ENCODE measurements around the gene PRSS33. TPM values are rescaled to one million over a fixed set of nuclear protein-coding genes. Genes with fewer than 3 reads are reported as not detected.

The PRSS33 gene
- total RNA-seq, 1 experiment from 2014 or later = not detected

DNA sequence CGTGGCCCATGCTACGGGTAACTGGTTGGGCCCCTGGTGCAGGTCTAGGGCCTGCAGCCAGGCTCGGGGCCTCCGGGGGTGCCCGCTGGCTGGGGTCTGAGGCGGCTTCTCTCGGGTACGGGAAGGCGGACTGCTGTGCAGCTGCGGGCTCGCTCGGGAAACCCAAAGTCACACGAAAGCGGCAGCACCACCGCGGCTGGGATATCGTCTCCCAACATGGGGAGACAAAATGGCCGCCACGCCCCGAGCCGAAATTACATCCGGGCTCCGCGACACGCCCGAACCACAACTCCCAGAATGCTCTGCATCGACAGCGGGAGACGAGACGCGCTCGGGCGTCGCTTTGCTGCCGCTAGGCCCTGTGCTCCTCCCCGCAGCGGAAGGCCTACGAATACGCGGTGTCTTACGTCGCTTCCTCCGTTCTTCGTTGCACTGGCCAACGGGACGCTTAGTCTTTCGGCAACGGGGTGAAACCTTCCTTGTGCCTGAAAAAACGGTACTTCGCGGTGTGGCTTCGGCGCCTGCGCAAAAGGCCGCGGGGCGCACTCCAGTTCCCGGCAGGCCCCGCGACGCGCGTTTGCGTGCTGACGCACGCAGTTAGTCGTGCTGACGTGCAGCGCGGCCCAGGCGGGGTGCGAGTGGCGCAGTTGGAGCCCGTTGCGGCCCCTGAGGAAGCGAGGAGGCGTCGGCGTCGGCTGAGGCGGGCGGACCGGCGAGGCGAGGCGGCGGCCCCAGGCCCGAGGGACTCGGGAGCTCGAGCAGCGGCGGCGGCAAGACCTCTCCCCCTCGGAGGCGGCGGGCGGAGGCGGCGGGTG, 35.1 kb downstream of the PRSS33 start, which contains the start of gene SRRM2:
TSS of gene SRRM2 (plus strand) at position 604 of the 815 bp plus-strand sequence. CDS start 3,727 bp downstream, outside the sequence.
- H2BK12ac ChIP-seq (ENCODE audit: insufficient read length, low read depth, low read length) = no peak within 1 kb of the TSS
- H3K4me1 Mint-ChIP-seq = peaks cover 38 to 43% of the 10 kb centered on the region in 2 experiments
- peaks cover 44 to 52% (median 51%) of the 10 kb centered on the region in 3 experiments for H3K36me3 Mint-ChIP-seq (ENCODE audit: insufficient read depth in 1 of 3, low read depth in 3 of 3)
- peak within 1 kb of the TSS; percentile 96 for H3K9ac ChIP-seq (ENCODE audit: extremely low read depth, insufficient read length, low read length)
- no peaks in the 10 kb centered on the region for H3K9me3 ChIP-seq (ENCODE audit: control insufficient read depth, low read depth, low read length)
- no CpG with 5 or more reads among the region's 99 CpGs for WGBS (ENCODE audit: extremely low coverage, insufficient read length, low lambda C conversion rate)
- peaks cover 5% of the 10 kb centered on the region for H3K79me1 ChIP-seq (ENCODE audit: insufficient read depth, low read depth, low read length, poor library complexity, severe bottlenecking)
- H2BK20ac ChIP-seq (ENCODE audit: low read depth, low read length, poor library complexity, severe bottlenecking) = no peak within 1 kb of the TSS
- no peak within 1 kb of the TSS for H3K23ac ChIP-seq (ENCODE audit: insufficient read length, low read depth, low read length)
- peak within 1 kb of the TSS; percentile 99 for H3K18ac ChIP-seq (ENCODE audit: insufficient read length, low read depth, low read length)
- peak within 1 kb of the TSS; percentile 99 to 100 (median 99) for H3K27ac Mint-ChIP-seq
- peak within 1 kb of the TSS; percentile 69 for H3K56ac ChIP-seq (ENCODE audit: insufficient read length, low read depth, low read length)
- H4K8ac ChIP-seq (replicated peaks; ENCODE audit: insufficient read length, low read depth, low read length) = peak within 1 kb of the TSS; percentile 86
- TF ChIP-seq, protein P1, sequence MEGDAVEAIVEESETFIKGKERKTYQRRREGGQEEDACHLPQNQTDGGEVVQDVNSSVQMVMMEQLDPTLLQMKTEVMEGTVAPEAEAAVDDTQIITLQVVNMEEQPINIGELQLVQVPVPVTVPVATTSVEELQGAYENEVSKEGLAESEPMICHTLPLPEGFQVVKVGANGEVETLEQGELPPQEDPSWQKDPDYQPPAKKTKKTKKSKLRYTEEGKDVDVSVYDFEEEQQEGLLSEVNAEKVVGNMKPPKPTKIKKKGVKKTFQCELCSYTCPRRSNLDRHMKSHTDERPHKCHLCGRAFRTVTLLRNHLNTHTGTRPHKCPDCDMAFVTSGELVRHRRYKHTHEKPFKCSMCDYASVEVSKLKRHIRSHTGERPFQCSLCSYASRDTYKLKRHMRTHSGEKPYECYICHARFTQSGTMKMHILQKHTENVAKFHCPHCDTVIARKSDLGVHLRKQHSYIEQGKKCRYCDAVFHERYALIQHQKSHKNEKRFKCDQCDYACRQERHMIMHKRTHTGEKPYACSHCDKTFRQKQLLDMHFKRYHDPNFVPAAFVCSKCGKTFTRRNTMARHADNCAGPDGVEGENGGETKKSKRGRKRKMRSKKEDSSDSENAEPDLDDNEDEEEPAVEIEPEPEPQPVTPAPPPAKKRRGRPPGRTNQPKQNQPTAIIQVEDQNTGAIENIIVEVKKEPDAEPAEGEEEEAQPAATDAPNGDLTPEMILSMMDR (conservative IDR thresholded peaks at IDR 0.05) = no peak
- H3K27ac ChIP-seq (ENCODE audit: insufficient read length, low read depth, low read length) = peak within 1 kb of the TSS; percentile 93
- peak within 1 kb of the TSS; percentile 92 for H2BK5ac ChIP-seq (ENCODE audit: insufficient read length, low read length)
- peaks cover 3% of the 10 kb centered on the region; the same call in 1 of the 2 replicates for H3K4me1 ChIP-seq (ENCODE audit: insufficient read depth, low read length)
- peaks cover 8% of the 10 kb centered on the region for H3K23me2 ChIP-seq (ENCODE audit: insufficient read length, low read depth, low read length, poor library complexity, severe bottlenecking)
- H4K91ac ChIP-seq (ENCODE audit: insufficient read length, low read depth, low read length) = peak within 1 kb of the TSS; percentile 6
- H3K4me2 ChIP-seq (ENCODE audit: insufficient read depth, insufficient read length, low read length) = peak within 1 kb of the TSS; percentile 96
- H2AK5ac ChIP-seq (ENCODE audit: insufficient read length, low read length) = peak within 1 kb of the TSS; percentile 52
- H3K27me3 ChIP-seq (ENCODE audit: insufficient read depth, low read length) = no peaks in the 10 kb centered on the region
- H3K9me3 Mint-ChIP-seq = peaks cover 0 to 3% of the 10 kb centered on the region in 2 experiments; a peak in 2 of 5 replicates
- H3K27me3 Mint-ChIP-seq (ENCODE audit: low read depth) = peaks cover 2% of the 10 kb centered on the region; the same call in 1 of the 2 replicates
- no peak within 1 kb of the TSS for H2BK120ac ChIP-seq (ENCODE audit: low read depth, low read length, poor library complexity, severe bottlenecking)
- no peaks in the 10 kb centered on the region for H4K20me1 ChIP-seq (ENCODE audit: control insufficient read depth, insufficient read depth, insufficient read length)
- H3K14ac ChIP-seq (ENCODE audit: insufficient read depth, low read length) = peak within 1 kb of the TSS; percentile 99
- peaks cover 39% of the 10 kb centered on the region for H3K79me2 ChIP-seq (ENCODE audit: insufficient read depth, low read length)
- H3K4ac ChIP-seq (ENCODE audit: low read depth, low read length) = peak within 1 kb of the TSS; percentile 42; the same call in 1 of the 2 replicates
- no peak within 1 kb of the TSS for H2BK15ac ChIP-seq (ENCODE audit: low read depth, low read length)
- H3T11ph ChIP-seq (ENCODE audit: low read length) = peak within 1 kb of the TSS; percentile 9
- H2AFZ ChIP-seq (ENCODE audit: low read length) = no peak within 1 kb of the TSS
- H3K4me3 Mint-ChIP-seq = peak within 1 kb of the TSS; percentile 90 to 94
- H4K5ac ChIP-seq (ENCODE audit: insufficient read length, low read depth, low read length) = peak within 1 kb of the TSS; percentile 93
- DNase-seq = peak; percentile 95
